GM19328 (cell line): ENCODE results near the gene TEKT3.

Source experiments
- ATAC-seq: cut with Tn5 transposase; IDR thresholded peaks from one replicate; pipeline ENCODE4 v1.9.1; 2021; ENCODE audit warnings: mild to moderate bottlenecking, moderate library complexity; ENCODE audit not compliant: unreplicated experiment

TEKT3 gene

GRCh38 chr17:15267996-15268395 lies 73.4 kb downstream of the TEKT3 start:
- ATAC-seq = no peak

DNA sequence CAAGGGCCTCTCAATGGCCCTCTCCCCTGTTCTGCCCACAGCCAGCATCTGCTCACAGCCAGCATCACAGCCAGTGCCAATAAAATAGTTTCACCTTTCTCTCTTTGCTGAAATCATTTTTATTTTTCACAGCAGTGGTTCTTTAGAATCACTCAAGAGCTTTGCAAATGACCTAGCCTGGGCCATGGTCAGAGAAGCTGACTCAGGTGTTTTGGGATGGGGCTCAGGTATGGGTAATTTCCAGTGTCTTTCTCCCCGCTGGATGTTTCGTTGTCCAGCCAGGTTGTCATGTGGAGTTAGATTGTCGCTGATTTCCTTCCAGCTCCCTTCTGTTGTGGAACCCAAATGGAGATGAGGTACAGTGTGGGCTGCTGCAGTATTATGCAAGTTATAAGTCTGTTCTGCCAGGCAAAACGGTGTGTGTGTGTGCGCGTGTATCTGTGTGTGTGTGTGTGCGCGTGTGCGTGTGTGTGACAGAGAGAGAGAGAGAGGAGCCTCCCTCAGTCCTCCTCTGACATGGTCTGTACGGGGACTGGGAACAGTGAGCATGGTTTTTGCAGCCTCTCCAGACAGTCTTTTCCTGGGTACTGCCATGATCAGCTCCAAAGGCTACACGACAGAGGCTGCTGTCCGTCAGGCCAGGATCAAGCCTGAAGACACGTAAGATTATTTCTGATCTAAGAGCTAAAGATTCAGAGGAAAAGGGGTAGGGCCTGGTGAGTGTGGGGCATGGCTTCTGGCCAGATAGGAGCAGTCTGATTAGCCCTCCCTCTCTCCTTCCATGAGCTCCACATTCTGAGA lies 74.9 kb downstream of the TEKT3 start:
- ATAC-seq = no peak

DNA sequence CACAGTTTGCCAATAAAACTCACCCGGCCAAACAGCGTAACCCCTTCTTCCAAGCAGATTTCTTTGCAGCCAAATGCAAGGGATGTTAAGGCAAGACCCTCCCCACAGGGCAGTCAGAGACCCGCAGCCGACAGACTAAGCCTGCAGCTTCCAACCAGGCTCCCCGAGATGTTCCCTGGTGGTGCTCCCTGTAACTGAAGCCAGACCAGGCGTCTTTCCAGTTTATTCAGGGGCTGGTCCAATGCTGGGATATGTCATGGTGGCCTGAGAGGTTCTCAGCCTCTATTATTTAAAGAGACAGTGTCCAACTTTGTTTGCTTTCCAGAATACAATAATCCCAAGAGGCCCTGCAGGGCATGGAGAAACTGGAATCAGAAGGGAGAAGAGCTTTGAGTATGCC lies 76.3 kb downstream of the TEKT3 start, which contains the start of gene PMP22:
Gene PMP22, minus strand, starts transcription at position 196 of the 400 bp plus-strand sequence. CDS start 4,599 bp downstream, outside the sequence.
- ATAC-seq = no peak

GRCh38 chr17:15264542-15264941 lies 76.9 kb downstream of the TEKT3 start:
- no peak for ATAC-seq

GRCh38 chr17:15263680-15264079 lies 77.7 kb downstream of the TEKT3 start:
- no peak for ATAC-seq

DNA sequence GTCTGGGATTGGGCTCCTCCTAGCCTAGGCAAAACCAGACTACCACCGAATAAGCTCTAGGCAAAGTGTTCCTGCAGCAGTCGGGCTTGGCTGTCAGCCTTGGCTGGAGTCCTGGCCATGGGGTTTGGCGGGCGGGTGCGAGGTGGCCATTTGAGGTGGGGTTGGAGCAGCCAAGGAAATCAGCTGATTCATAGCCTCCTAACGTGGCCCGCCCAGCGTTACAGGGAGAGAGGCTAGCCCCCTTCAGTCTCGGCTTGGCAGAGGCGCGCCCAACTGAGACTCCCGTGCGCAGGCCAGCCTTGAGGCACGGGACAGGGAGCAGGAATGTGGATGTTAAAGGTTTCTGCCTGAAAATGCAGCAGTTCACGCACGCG lies 78.2 kb downstream of the TEKT3 start:
- ATAC-seq = no peak

DNA sequence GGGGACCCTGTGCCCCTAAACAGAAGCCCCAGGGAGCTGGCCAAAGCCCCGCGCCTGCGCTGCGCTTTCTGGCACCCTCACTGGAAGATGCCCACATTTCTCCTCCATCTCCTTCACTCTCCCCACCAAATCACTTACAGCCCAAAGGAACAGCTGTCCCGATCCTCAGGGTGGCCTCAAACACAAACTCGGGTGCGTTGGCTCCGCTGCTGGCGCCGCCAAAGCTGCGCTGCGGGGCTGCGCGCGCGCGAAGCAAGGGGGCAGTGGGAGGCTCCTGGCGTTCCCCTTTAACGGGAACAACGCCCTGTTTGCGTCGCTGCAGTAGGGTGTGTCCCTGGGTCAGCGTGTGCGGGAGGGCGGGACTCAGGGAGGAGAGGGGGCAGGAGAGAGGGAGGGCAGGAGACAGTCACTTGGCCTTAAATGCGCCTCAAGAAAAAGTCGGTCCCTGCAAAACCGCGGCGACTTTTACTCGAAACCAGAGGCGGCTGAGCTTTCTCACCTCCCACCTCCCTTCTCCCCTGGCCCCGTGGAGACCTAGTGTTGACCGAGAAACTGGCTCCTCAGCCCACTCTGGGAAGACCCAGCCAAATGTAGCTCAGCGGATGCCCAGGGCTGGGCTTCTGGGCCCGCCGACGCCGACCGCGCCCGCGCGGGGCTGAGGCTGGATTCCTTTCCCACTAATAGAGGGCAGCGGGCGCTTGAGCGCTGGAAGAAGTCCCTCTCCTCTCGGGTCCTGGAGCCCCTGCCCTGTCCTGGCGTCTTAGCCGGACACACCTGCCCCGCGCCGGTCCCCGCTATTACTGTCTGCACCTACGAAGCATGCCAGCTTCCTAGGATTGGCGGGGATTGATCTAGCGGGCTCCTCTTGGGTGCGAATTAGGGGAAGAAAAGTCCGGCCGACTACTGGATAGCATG lies 78.8 kb downstream of the TEKT3 start:
- no peak for ATAC-seq

GRCh38 chr17:15261802-15262290 lies 79.6 kb downstream of the TEKT3 start:
- no peak for ATAC-seq

GRCh38 chr17:15261258-15261801 lies 80.1 kb downstream of the TEKT3 start:
- ATAC-seq = no peak

DNA sequence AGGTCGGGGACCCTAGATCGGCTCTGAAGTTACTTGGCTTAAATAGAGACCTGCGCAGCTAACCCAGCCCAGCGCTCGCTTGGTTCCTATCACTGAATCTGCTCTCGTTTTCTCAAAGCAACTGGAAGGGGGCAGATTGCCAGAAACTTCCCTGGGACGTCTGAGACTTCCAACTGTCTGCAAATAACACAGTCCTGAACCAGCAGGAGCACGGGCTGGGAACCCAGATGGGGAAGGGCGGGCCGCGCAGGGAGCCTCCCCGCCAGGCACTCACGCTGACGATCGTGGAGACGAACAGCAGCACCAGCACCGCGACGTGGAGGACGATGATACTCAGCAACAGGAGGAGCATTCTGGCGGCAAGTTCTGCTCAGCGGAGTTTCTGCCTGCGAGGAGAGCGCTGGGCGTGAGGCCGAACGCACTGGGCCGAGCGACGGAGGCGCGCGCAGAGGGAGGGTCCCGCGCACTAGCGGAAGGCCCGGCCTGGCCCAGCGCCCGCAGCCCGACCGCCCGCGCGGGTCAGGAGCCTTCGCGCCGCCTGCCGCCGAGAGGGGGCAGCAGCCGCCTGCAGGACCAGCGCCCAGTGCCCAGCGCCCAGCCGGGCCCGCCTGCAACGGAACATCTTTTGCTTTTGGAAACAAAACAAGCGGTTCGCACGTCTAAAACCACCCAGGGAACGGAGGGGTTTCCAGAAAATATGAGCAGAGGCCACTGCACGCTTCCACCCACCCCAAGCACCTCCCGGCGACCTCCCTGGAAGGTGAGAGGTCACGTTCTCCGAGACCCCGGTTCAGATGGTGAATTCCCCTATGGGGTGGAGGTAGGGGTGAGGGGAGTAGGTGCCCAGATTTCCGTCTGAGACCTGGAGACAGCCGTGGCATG lies 80.8 kb downstream of the TEKT3 start:
- no peak for ATAC-seq

DNA sequence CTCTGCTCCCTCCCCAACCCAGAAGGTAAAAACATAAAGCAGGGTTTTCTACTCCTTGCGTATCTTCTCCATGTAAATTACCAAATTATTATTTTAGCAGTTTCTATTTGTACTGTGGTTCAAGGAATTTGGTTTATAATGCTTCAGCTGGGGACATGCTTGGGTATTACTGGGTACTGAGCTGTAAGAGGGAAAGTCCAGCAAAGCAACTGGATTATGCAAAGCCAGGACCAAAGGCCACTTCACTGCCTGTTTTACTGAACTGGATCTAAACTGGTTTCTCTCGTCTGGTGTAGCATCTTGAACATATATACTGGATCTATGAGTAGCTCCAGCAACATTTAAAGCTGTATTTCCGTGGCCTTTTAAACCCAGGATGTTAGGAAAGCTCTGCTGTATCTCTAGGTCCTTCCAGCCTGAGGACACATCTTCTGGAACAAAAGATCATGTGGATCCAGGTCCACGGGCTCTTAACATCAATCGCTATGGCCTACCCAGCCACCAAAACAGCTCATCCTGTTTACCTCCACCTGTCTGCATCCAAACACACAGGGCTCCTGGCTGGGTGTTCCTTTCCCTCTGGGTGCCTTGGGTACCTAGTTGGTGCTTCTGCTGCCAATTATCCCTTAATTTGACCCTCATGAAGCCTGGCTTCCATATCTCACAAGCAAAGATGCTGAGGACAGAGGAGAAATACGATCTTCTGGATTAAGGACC lies 83.4 kb downstream of the TEKT3 start:
- ATAC-seq = no peak

- ATAC-seq = peak; percentile 60
Measured at GRCh38 chr17:15257258-15257788, 84.1 kb downstream of the TEKT3 start.

GRCh38 chr17:15256689-15257088 lies 84.7 kb downstream of the TEKT3 start:
- ATAC-seq = no peak

GRCh38 chr17:15255713-15256454 lies 85.5 kb downstream of the TEKT3 start:
- ATAC-seq = no peak
